HCT116 (cell line): ENCODE data around the gene LEMD3.

Source experiments
- CTCF ChIP-seq, 3 experiments: fragments of 200-600 bp in 1 of 3; sonication (generic) in 1 of 3; IDR thresholded peaks in 2 of 3; conservative IDR thresholded peaks in 1 of 3; 2 replicates each; pipeline ENCODE4 v1.5.1; 2012 to 2017; ENCODE audit warnings: low read depth in 2 of 3, low read length in 2 of 3, antibody characterized with exemption in 1 of 3, borderline replicate concordance in 1 of 3, control low read depth in 1 of 3, mild to moderate bottlenecking in 1 of 3, mixed read lengths in 1 of 3, mixed run types in 1 of 3, moderate library complexity in 1 of 3; ENCODE audit not compliant: insufficient read depth in 1 of 3
- POLR2A ChIP-seq: IDR thresholded peaks from 2 replicates; pipeline ENCODE4 v1.7.0; 2011; ENCODE audit warnings: borderline replicate concordance; ENCODE audit not compliant: insufficient read depth, insufficient read length; ENCODE audit errors: extremely low read depth
- POLR2AphosphoS5 ChIP-seq: IDR thresholded peaks from 2 replicates; pipeline ENCODE4 v1.6.1; 2011; ENCODE audit warnings: mild to moderate bottlenecking, low read depth, low read length, moderate library complexity
- TCF7L2 ChIP-seq: IDR thresholded peaks from 2 replicates; pipeline ENCODE4 v1.7.0; 2011; ENCODE audit warnings: borderline replicate concordance, inconsistent platforms; ENCODE audit not compliant: insufficient read depth, insufficient read length; ENCODE audit errors: extremely low read depth

GRCh38 chr12:65279369-65280112 is 110.2 kb downstream of the LEMD3 start:
- TF ChIP-seq CTCF (IDR thresholded peaks at IDR 0.05 in 2 of 3, conservative IDR thresholded peaks at IDR 0.05 in 1 of 3; ENCODE audit: borderline replicate concordance in 1 of 3, insufficient read depth in 1 of 3, low read depth in 2 of 3, low read length in 2 of 3) (no peak), POLR2A (no peak), TCF7L2 (no peak), POLR2AphosphoS5 (no peak)
